Skeletal muscle satellite cell (primary cell): ENCODE measurements around the gene CRYBG1.
"Not testable (repeated sequence)": the region's sequence is repeated elsewhere in the genome, so short reads cannot be mapped to it uniquely, and the experiment has no call there.

ENCODE experiments used
- H3K27me3 ChIP-seq: 2 replicates; pipeline ENCODE4 v1.7.0; 2013; ENCODE audit warnings: low read length; ENCODE audit not compliant: control insufficient read depth, insufficient read depth
- H3K36me3 ChIP-seq: 2 replicates; pipeline ENCODE4 v1.7.0; 2013; ENCODE audit warnings: mild to moderate bottlenecking, control low read depth, low read length; ENCODE audit not compliant: insufficient read depth
- H3K4me1 ChIP-seq: 2 replicates; pipeline ENCODE4 v1.7.0; 2013; ENCODE audit warnings: low read length; ENCODE audit not compliant: control insufficient read depth, insufficient read depth
- H3K4me2 ChIP-seq: 2 replicates; pipeline ENCODE4 v1.7.0; 2013; ENCODE audit warnings: mild to moderate bottlenecking, low read length
- H3K4me3 ChIP-seq: 2 replicates; pipeline ENCODE4 v1.7.0; 2013; ENCODE audit warnings: low read length
- H3K9ac ChIP-seq: 2 replicates; pipeline ENCODE4 v1.7.0; 2013; ENCODE audit warnings: mild to moderate bottlenecking, low read depth, low read length, moderate library complexity
- H3K9me3 ChIP-seq: replicated peaks from 2 replicates; pipeline ENCODE4 v1.7.0; 2013; ENCODE audit warnings: mild to moderate bottlenecking, control low read depth, low read length

Gene CRYBG1

GRCh38 chr6:106511288-106512047, 151.0 kb downstream of the CRYBG1 start:
- peaks cover 30% of the 10 kb centered on the region for H3K4me1 ChIP-seq
- peak overlapping the region; percentile 80 for H3K9ac ChIP-seq
- H3K4me3 ChIP-seq, result peak overlapping the region; percentile 82

GRCh38 chr6:106512048-106512967, 151.8 kb downstream of the CRYBG1 start:
- peak overlapping the region; percentile 80 for H3K9ac ChIP-seq
- H3K9me3 ChIP-seq, result no peaks in the 10 kb centered on the region
- peaks cover 5% of the 10 kb centered on the region for H3K27me3 ChIP-seq
- H3K4me3 ChIP-seq, result peak overlapping the region; percentile 82
- H3K4me2 ChIP-seq, result peak overlapping the region; percentile 98
- peaks cover 30% of the 10 kb centered on the region for H3K4me1 ChIP-seq
- H3K36me3 ChIP-seq, result no peaks in the 10 kb centered on the region

More at GRCh38 chr6:106511288-106512047, 151.0 kb downstream of the CRYBG1 start:
- H3K36me3 ChIP-seq, result no peaks in the 10 kb centered on the region
- H3K27me3 ChIP-seq, result peaks cover 5% of the 10 kb centered on the region
- H3K4me2 ChIP-seq, result peak overlapping the region; percentile 98
- H3K9me3 ChIP-seq, result no peaks in the 10 kb centered on the region

GRCh38 chr6:106512968-106513574, 152.6 kb downstream of the CRYBG1 start:
- peaks cover 30% of the 10 kb centered on the region for H3K4me1 ChIP-seq
- no peaks in the 10 kb centered on the region for H3K36me3 ChIP-seq
- H3K27me3 ChIP-seq, result peaks cover 5% of the 10 kb centered on the region
- H3K4me2 ChIP-seq, result peak overlapping the region; percentile 98
- peak overlapping the region; percentile 80 for H3K9ac ChIP-seq
- peak overlapping the region; percentile 82 for H3K4me3 ChIP-seq
- no peaks in the 10 kb centered on the region for H3K9me3 ChIP-seq

GRCh38 chr6:106513808-106514582, 153.5 kb downstream of the CRYBG1 start:
- H3K4me2 ChIP-seq, result peak overlapping the region; percentile 98
- H3K9ac ChIP-seq, result no peak overlapping the region
- no peaks in the 10 kb centered on the region for H3K9me3 ChIP-seq
- peak overlapping the region; percentile 82 for H3K4me3 ChIP-seq
- peaks cover 35% of the 10 kb centered on the region for H3K4me1 ChIP-seq
- H3K36me3 ChIP-seq, result no peaks in the 10 kb centered on the region
- peaks cover 5% of the 10 kb centered on the region for H3K27me3 ChIP-seq

- H3K9me3 ChIP-seq, result no peaks in the 10 kb centered on the region
- H3K4me3 ChIP-seq, result no peak overlapping the region
- peaks cover 40% of the 10 kb centered on the region for H3K4me1 ChIP-seq
- peak overlapping the region; percentile 98 for H3K4me2 ChIP-seq
- H3K9ac ChIP-seq, result no peak overlapping the region
- no peaks in the 10 kb centered on the region for H3K36me3 ChIP-seq
- peaks cover 5% of the 10 kb centered on the region for H3K27me3 ChIP-seq
These were observed 154.0 kb downstream of the CRYBG1 start for GRCh38 chr6:106514583-106514885.

- H3K9ac ChIP-seq, H3K4me3 ChIP-seq, H3K4me2 ChIP-seq, H3K9me3 ChIP-seq, H3K27me3 ChIP-seq, H3K36me3 ChIP-seq: not testable (repeated sequence)
- peaks cover 46% of the 10 kb centered on the region for H3K4me1 ChIP-seq
These were observed 155.1 kb downstream of the CRYBG1 start for GRCh38 chr6:106515582-106515981.

- H3K9me3 ChIP-seq, result no peaks in the 10 kb centered on the region
- H3K4me2 ChIP-seq, result no peak overlapping the region
- H3K27me3 ChIP-seq, result no peaks in the 10 kb centered on the region
- H3K36me3 ChIP-seq, result no peaks in the 10 kb centered on the region
- no peak overlapping the region for H3K9ac ChIP-seq
- H3K4me1 ChIP-seq, result peaks cover 37% of the 10 kb centered on the region
- H3K4me3 ChIP-seq, result no peak overlapping the region
These were observed 156.1 kb downstream of the CRYBG1 start for GRCh38 chr6:106516616-106517015.

GRCh38 chr6:106517706-106518105, 157.2 kb downstream of the CRYBG1 start:
- H3K36me3 ChIP-seq, result no peaks in the 10 kb centered on the region
- H3K4me3 ChIP-seq, result no peak overlapping the region

GRCh38 chr6:106518748-106519147, 158.2 kb downstream of the CRYBG1 start:
- Histone ChIP-seq H3K4me3 (peak overlapping the region; percentile 41), H3K27me3 (no peaks in the 10 kb centered on the region)

More at GRCh38 chr6:106517706-106518105, 157.2 kb downstream of the CRYBG1 start:
- Histone ChIP-seq H3K9ac (no peak overlapping the region), H3K4me1 (peaks cover 31% of the 10 kb centered on the region), H3K27me3 (no peaks in the 10 kb centered on the region), H3K9me3 (no peaks in the 10 kb centered on the region), H3K4me2 (no peak overlapping the region)

GRCh38 chr6:106519460-106520394, 159.2 kb downstream of the CRYBG1 start:
- H3K36me3 ChIP-seq, result no peaks in the 10 kb centered on the region
- H3K9me3 ChIP-seq, result no peaks in the 10 kb centered on the region
- peak overlapping the region; percentile 60 for H3K9ac ChIP-seq
- H3K4me2 ChIP-seq, result peak overlapping the region; percentile 78
- peak overlapping the region; percentile 41 for H3K4me3 ChIP-seq
- H3K4me1 ChIP-seq, result peaks cover 17% of the 10 kb centered on the region
- no peaks in the 10 kb centered on the region for H3K27me3 ChIP-seq

More at GRCh38 chr6:106518748-106519147, 158.2 kb downstream of the CRYBG1 start:
- Histone ChIP-seq H3K4me2 (peak overlapping the region; percentile 78), H3K4me1 (peaks cover 22% of the 10 kb centered on the region), H3K36me3 (no peaks in the 10 kb centered on the region), H3K9me3 (no peaks in the 10 kb centered on the region), H3K9ac (peak overlapping the region; percentile 60)
